Measurements from ENCODE around the gene FLOT1. TPM values are rescaled to one million over a fixed set of nuclear protein-coding genes. Genes with fewer than 3 reads are reported as not detected.

FLOT1 gene
- polyA plus RNA-seq, 1 experiment, result 292 TPM

GRCh38 chr6:30763618-30764489 is 21.4 kb upstream of the FLOT1 start:
- ChIA-PET CTCF (interaction anchor here (1.1 to 1.8 kb wide), 5 partner anchors 12 to 41 kb away, joined by 3 to 6 read pairs (median 5); partner anchors contain the start of gene IER3), POLR2A (interaction anchor here (0.6 kb wide), 1 partner anchor 27 kb away, joined by 5 read pairs; no protein-coding TSS in a partner anchor)
- DNase-seq (ENCODE audit: low read depth), result no peak
- no peaks in the 10 kb centered on the region for H3K36me3 ChIP-seq (ENCODE audit: control insufficient read depth, insufficient read depth, low read length)
- no peak overlapping the region for H3K4me3 ChIP-seq (ENCODE audit: low read depth, low read length)
- H3K27me3 ChIP-seq (ENCODE audit: control insufficient read depth, insufficient read depth, low read length), result no peaks in the 10 kb centered on the region
- TF ChIP-seq CTCF (IDR thresholded peaks at IDR 0.05; ENCODE audit: insufficient read depth, low read depth, low read length), result peak; percentile 27; the same call in 1 of the 2 replicates

DNA sequence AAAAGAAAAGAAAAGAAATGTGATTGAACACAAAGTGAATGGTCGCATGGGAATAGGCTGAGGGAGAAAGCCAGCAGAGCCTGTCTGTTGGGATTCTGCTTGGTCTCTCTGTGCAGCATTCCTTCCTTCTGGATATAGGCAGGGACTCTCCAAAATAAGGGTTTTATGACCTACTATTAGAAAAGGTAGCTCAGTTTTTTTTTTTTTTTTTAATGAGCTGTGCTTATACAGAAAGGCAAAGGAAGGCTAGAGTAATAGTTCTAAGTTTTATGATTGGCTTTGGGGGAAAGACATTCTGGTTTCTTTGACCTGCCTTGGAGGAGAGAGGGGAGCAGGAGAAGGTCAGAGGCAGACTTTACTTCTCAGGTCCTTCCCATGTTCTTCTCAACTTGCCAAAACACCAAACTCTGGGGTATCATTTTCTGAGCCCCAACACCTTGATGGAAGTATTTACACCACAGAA is 20.7 kb upstream of the FLOT1 start:
- ChIA-PET POLR2A (no interaction called here), CTCF (interaction anchor here (1.3 to 1.8 kb wide), 4 partner anchors 11 to 41 kb away, joined by 4 to 6 read pairs (median 6); no protein-coding TSS in a partner anchor)
- DNase-seq (ENCODE audit: low read depth), result no peak
- no peaks in the 10 kb centered on the region for H3K36me3 ChIP-seq (ENCODE audit: control insufficient read depth, insufficient read depth, low read length)
- no peak for TF ChIP-seq CTCF (IDR thresholded peaks at IDR 0.05; ENCODE audit: insufficient read depth, low read depth, low read length)
- no peak overlapping the region for H3K4me3 ChIP-seq (ENCODE audit: low read depth, low read length)
- no peaks in the 10 kb centered on the region for H3K27me3 ChIP-seq (ENCODE audit: control insufficient read depth, insufficient read depth, low read length)

DNA sequence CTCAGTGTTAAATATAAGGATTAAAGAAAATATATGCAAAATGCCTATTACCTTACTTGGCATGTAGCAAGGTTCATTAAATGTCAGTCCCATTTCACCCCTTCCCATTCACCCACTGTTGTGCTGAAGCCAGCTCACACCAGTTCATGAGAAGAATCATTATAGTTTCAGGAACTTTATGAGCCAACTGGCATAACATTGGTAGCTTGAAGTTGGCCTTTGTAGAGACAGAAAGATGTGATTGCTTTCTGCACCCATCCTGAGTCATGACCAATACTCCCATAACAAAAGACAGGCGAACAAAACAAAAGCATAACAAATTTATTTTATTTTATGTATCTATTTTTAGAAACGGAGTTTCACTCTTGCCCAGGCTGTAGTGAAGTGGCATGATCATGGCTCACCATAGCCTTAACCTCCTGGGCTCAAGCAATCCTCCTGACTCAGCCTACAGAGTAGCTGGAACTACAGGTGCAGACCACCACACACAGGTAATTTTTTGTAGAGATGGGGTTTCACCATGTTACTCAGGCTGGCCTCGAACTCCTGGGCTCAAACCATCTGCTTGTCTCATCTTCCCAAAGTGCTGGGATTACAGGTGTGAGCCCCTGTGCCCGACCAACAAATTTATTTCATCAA is 19.4 kb upstream of the FLOT1 start:
- ChIA-PET POLR2A (no interaction called here), CTCF (interaction anchor here (0.6 to 1.5 kb wide), 3 partner anchors 10 to 60 kb away, joined by 3 to 5 read pairs (median 3); no protein-coding TSS in a partner anchor)
- DNase-seq (ENCODE audit: low read depth), result no peak
- H3K4me3 ChIP-seq (ENCODE audit: low read depth, low read length), result no peak overlapping the region
- no peaks in the 10 kb centered on the region for H3K27me3 ChIP-seq (ENCODE audit: control insufficient read depth, insufficient read depth, low read length)
- TF ChIP-seq CTCF (IDR thresholded peaks at IDR 0.05; ENCODE audit: insufficient read depth, low read depth, low read length), result no peak
- H3K36me3 ChIP-seq (ENCODE audit: control insufficient read depth, insufficient read depth, low read length), result no peaks in the 10 kb centered on the region

DNA sequence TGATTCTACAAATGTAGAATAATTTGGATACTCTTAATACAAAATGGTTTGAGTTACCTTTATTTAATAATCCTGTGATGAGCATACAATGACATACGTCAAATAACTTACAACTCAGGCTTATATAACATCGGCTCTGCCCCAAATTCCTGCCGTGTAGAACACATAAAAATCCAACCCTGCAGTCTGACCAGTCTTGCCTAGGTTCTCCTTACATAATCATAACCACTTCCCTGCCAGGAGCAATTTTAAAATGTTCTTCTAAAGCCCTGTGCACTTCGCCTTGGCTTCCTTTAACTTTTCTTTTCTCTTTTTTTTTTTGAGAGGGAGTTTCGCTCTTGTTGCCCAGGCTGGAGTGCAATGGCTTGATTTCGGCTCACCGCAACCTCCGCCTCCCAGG is 18.1 kb upstream of the FLOT1 start:
- Histone ChIP-seq H3K36me3 (ENCODE audit: control insufficient read depth, insufficient read depth, low read length) (no peaks in the 10 kb centered on the region), H3K27me3 (ENCODE audit: control insufficient read depth, insufficient read depth, low read length) (no peaks in the 10 kb centered on the region), H3K4me3 (ENCODE audit: low read depth, low read length) (no peak overlapping the region)
- ChIA-PET CTCF (interaction anchor here (1.5 kb wide), 1 partner anchor 8 kb away, joined by 5 read pairs; no protein-coding TSS in a partner anchor), POLR2A (no interaction called here)
- TF ChIP-seq CTCF (IDR thresholded peaks at IDR 0.05; ENCODE audit: insufficient read depth, low read depth, low read length), result no peak
- DNase-seq (ENCODE audit: low read depth), result no peak
